H1 (cell line): ENCODE data around the gene SPOP. TPM values are rescaled to one million over a fixed set of nuclear protein-coding genes. Genes with fewer than 3 reads are reported as not detected.

ENCODE experiments used
- CTCF ChIA-PET: fragments of 300-600 bp; sonication (Branson Sonifier 250); formaldehyde crosslinking; loops from one replicate; lab custom pipeline; 2021; ENCODE audit not compliant: partially characterized antibody; lab: Charles Lee
- POLR2A ChIA-PET: fragments of 300-600 bp; sonication (Branson Sonifier 250); formaldehyde crosslinking; loops from one replicate; lab custom pipeline; 2021; ENCODE audit warnings: inconsistent platforms; ENCODE audit not compliant: partially characterized antibody; lab: Charles Lee
- DNase-seq, 2 experiments: peaks; one replicate each; pipeline versions ENCODE4 v3.0.0 to v3.0.0-alpha.2; 2010 to 2022; ENCODE audit warnings: low spot score in 2 of 2, low read depth in 1 of 2, mixed read lengths in 1 of 2
- FAIRE-seq: peaks from 2 replicates; lab custom pipeline; 2011; peaks lifted over from hg19 to GRCh38; lab: Jason Lieb, UNC
- H2AFZ ChIP-seq: 2 replicates; pipeline ENCODE4 v1.8.1; 2012; ENCODE audit warnings: low read length, inconsistent platforms
- H2AK5ac ChIP-seq: 2 replicates; pipeline ENCODE4 v1.6.1; 2013; ENCODE audit warnings: low read depth, low read length
- H2BK120ac ChIP-seq: replicated peaks from 2 replicates; pipeline ENCODE3; 2013; ENCODE audit warnings: low read depth, low read length, inconsistent platforms
- H2BK12ac ChIP-seq: 2 replicates; pipeline ENCODE4 v1.6.1; 2013; ENCODE audit warnings: low read depth, low read length
- H2BK15ac ChIP-seq: 2 replicates; pipeline ENCODE4 v1.6.1; 2013; ENCODE audit warnings: low read length
- H2BK20ac ChIP-seq: 2 replicates; pipeline ENCODE4 v1.6.1; 2013; ENCODE audit warnings: low read length
- H2BK5ac ChIP-seq: 2 replicates; pipeline ENCODE4 v1.6.1; 2013; ENCODE audit warnings: low read depth, low read length
- H3K14ac ChIP-seq: 2 replicates; pipeline ENCODE4 v1.6.1; 2013; ENCODE audit warnings: inconsistent platforms; ENCODE audit not compliant: insufficient read length
- H3K18ac ChIP-seq: 2 replicates; pipeline ENCODE4 v1.6.1; 2013; ENCODE audit warnings: low read length; ENCODE audit errors: extremely low read depth
- H3K23ac ChIP-seq: 2 replicates; pipeline ENCODE4 v1.6.1; 2013; ENCODE audit warnings: inconsistent platforms; ENCODE audit not compliant: insufficient read length
- H3K23me2 ChIP-seq: 2 replicates; pipeline ENCODE4 v1.6.1; 2013; ENCODE audit warnings: low read depth, low read length
- H3K27ac ChIP-seq: 2 replicates; pipeline ENCODE4 v1.6.1; 2011; ENCODE audit warnings: low read depth, low read length, inconsistent platforms
- H3K27me3 ChIP-seq, 4 experiments: replicated peaks in 1 of 4; 1 replicate in 1 of 4; 2 replicates in 3 of 4; pipeline versions ENCODE4 v1.6.1 to v1.8.1; 2011 to 2013; ENCODE audit warnings: low read length in 3 of 4, mild to moderate bottlenecking in 3 of 4, inconsistent platforms in 2 of 4, mixed read lengths in 2 of 4, moderate library complexity in 1 of 4; ENCODE audit not compliant: control insufficient read depth in 3 of 4, insufficient read depth in 3 of 4; ENCODE audit errors: extremely low read depth in 1 of 4
- H3K36me3 ChIP-seq, 4 experiments: 2 replicates each; pipeline versions ENCODE4 v1.6.1 to v1.8.1; 2011 to 2013; ENCODE audit warnings: mild to moderate bottlenecking in 4 of 4, low read length in 3 of 4, moderate library complexity in 2 of 4, control low read depth in 1 of 4, inconsistent platforms in 1 of 4; ENCODE audit not compliant: insufficient read depth in 4 of 4, control insufficient read depth in 2 of 4
- H3K4ac ChIP-seq: replicated peaks from 2 replicates; pipeline ENCODE3; 2013; ENCODE audit warnings: low read length, low read depth, mixed read lengths, inconsistent platforms; ENCODE audit not compliant: insufficient read length
- H3K4me1 ChIP-seq, 4 experiments: replicated peaks in 1 of 4; 1 replicate in 1 of 4; 2 replicates in 3 of 4; pipeline versions ENCODE4 v1.6.1 to v1.8.1; 2011 to 2013; ENCODE audit warnings: low read length in 3 of 4, inconsistent platforms in 2 of 4, mixed read lengths in 1 of 4; ENCODE audit not compliant: insufficient read depth in 4 of 4, control insufficient read depth in 3 of 4
- H3K4me2 ChIP-seq, 2 experiments: 2 replicates each; pipeline versions ENCODE4 v1.6.1 to v1.8.1; 2011 to 2013; ENCODE audit warnings: low read depth in 2 of 2, low read length in 2 of 2, control low read depth in 1 of 2, inconsistent platforms in 1 of 2, mild to moderate bottlenecking in 1 of 2; ENCODE audit not compliant: insufficient read depth in 1 of 2
- H3K4me3 ChIP-seq, 4 experiments: fragments of 200-600, 300-600 bp in 1 of 4; sonication (generic), shearing (Covaris generic), sonication (Bioruptor Twin) in 1 of 4; 2 replicates each; pipeline versions ENCODE4 v1.5.1 to v1.8.1; 2011 to 2016; ENCODE audit warnings: low read length in 4 of 4, low read depth in 3 of 4, control low read depth in 2 of 4, inconsistent platforms in 2 of 4, mild to moderate bottlenecking in 2 of 4, mixed read lengths in 1 of 4, moderate library complexity in 1 of 4; ENCODE audit not compliant: insufficient read depth in 2 of 4; ENCODE audit errors: extremely low read depth in 1 of 4
- H3K56ac ChIP-seq: replicated peaks from 2 replicates; pipeline ENCODE3; 2013; ENCODE audit warnings: low read depth, mild to moderate bottlenecking, mixed read lengths, low read length, inconsistent platforms; ENCODE audit not compliant: insufficient read length
- H3K79me1 ChIP-seq: 2 replicates; pipeline ENCODE4 v1.6.1; 2013; ENCODE audit warnings: low read depth, low read length, control low read depth
- H3K79me2 ChIP-seq, 2 experiments: 2 replicates each; pipeline versions ENCODE4 v1.6.1 to v1.8.1; 2012 to 2013; ENCODE audit warnings: low read length in 2 of 2, mild to moderate bottlenecking in 2 of 2, inconsistent platforms in 1 of 2; ENCODE audit not compliant: insufficient read depth in 2 of 2, control insufficient read depth in 1 of 2
- H3K9ac ChIP-seq, 4 experiments: replicated peaks in 1 of 4; 1 replicate in 1 of 4; 2 replicates in 3 of 4; pipeline versions ENCODE4 v1.6.1 to v1.8.1; 2011 to 2013; ENCODE audit warnings: low read depth in 3 of 4, low read length in 3 of 4, control low read depth in 2 of 4, mild to moderate bottlenecking in 2 of 4, moderate library complexity in 2 of 4, inconsistent platforms in 1 of 4; ENCODE audit errors: extremely low read depth in 1 of 4
- H3K9me3 ChIP-seq, 2 experiments: 2 replicates each; pipeline versions ENCODE4 v1.6.1 to v1.8.1; 2012 to 2013; ENCODE audit warnings: mild to moderate bottlenecking in 2 of 2, moderate library complexity in 2 of 2, control low read depth in 1 of 2, inconsistent platforms in 1 of 2, low read depth in 1 of 2, low read length in 1 of 2, mixed read lengths in 1 of 2; ENCODE audit not compliant: insufficient read depth in 2 of 2
- H4K20me1 ChIP-seq, 2 experiments: replicated peaks in 1 of 2; 2 replicates each; pipeline versions ENCODE3 to v1.8.1; 2011 to 2013; ENCODE audit warnings: inconsistent platforms in 2 of 2, low read length in 2 of 2, mild to moderate bottlenecking in 1 of 2; ENCODE audit not compliant: insufficient read depth in 2 of 2, control insufficient read depth in 1 of 2
- H4K5ac ChIP-seq: 2 replicates; pipeline ENCODE4 v1.6.1; 2013; ENCODE audit warnings: low read length, low read depth, mixed read lengths, inconsistent platforms; ENCODE audit not compliant: insufficient read length
- H4K8ac ChIP-seq: 2 replicates; pipeline ENCODE4 v1.8.0; 2013; ENCODE audit warnings: mild to moderate bottlenecking, moderate library complexity, low read length, inconsistent platforms; ENCODE audit not compliant: insufficient read depth; ENCODE audit errors: extremely low read depth
- H4K91ac ChIP-seq: replicated peaks from 2 replicates; pipeline ENCODE3; 2013; ENCODE audit warnings: low read length, mixed read lengths, inconsistent platforms; ENCODE audit not compliant: insufficient read length
- CTCF ChIP-seq, 3 experiments: IDR thresholded peaks; 1 replicate in 2 of 3; 2 replicates in 1 of 3; pipeline versions ENCODE4 v1.5.1 to v1.6.1; 2011; ENCODE audit warnings: low read length in 3 of 3, mild to moderate bottlenecking in 3 of 3, inconsistent platforms in 2 of 3, low read depth in 1 of 3, moderate library complexity in 1 of 3; ENCODE audit not compliant: insufficient read depth in 1 of 3; ENCODE audit errors: control extremely low read depth in 1 of 3
- MAFK ChIP-seq: IDR thresholded peaks from 2 replicates; pipeline ENCODE4 v1.6.1; 2012; ENCODE audit warnings: low read depth, mild to moderate bottlenecking, improper control_type of control experiment, low read length
- RAD21 ChIP-seq, 2 experiments: IDR thresholded peaks in 1 of 2; conservative IDR thresholded peaks in 1 of 2; 2 replicates each; pipeline ENCODE4 v1.6.1; 2011; ENCODE audit warnings: low read depth in 2 of 2, low read length in 2 of 2, improper control_type of control experiment in 1 of 2, inconsistent platforms in 1 of 2, mild to moderate bottlenecking in 1 of 2, moderate library complexity in 1 of 2
- WGBS, 2 experiments: shearing (Covaris generic) in 1 of 2; methylation state at CpG; one replicate each; pipeline versions ENCODE4 v1.1.6 to v1.1.7; 2013 to 2015; ENCODE audit warnings: low lambda C conversion rate in 2 of 2, mixed read lengths in 2 of 2, inconsistent platforms in 1 of 2, low coverage in 1 of 2, missing lambda C conversion rate in 1 of 2; ENCODE audit not compliant: insufficient replicate concordance in 2 of 2, insufficient coverage in 1 of 2, insufficient read length in 1 of 2; ENCODE audit errors: extremely low coverage in 1 of 2, missing lambda C conversion rate in 1 of 2; 5-methylcytosine and 5-hydroxymethylcytosine counted together
- polyA plus RNA-seq, 7 experiments: library from polyadenylated mRNA; depleted of rRNA in 3 of 7; stranded (reverse) in 5 of 7; unstranded in 2 of 7; fragments of >200 nt in 5 of 7; fragments of 200-250 nt in 2 of 7; gene quantifications; 1 replicate in 5 of 7; 2 replicates in 1 of 7; 4 replicates in 1 of 7; pipeline versions ENCODE4 v1.2.1 to v1.2.3, GENCODE V29; 2011 to 2013; ENCODE audit warnings: missing spikeins in 2 of 7, mixed read lengths in 2 of 7
- total RNA-seq: library from RNA; stranded (reverse); fragmentation: NEBNext Ultra II Directional; extraction: Animal tissue kit (Norgen Biotek cat#: 25700); gene quantifications from 2 replicates; pipeline ENCODE4 v1.2.1, GENCODE V29; 2021

Gene SPOP
- total and polyA plus RNA-seq, 2 of the 8 experiments (the other 6 are each of a cell fraction or from before 2014, with no cell fraction given) = 13.3 to 25.6 TPM

DNA sequence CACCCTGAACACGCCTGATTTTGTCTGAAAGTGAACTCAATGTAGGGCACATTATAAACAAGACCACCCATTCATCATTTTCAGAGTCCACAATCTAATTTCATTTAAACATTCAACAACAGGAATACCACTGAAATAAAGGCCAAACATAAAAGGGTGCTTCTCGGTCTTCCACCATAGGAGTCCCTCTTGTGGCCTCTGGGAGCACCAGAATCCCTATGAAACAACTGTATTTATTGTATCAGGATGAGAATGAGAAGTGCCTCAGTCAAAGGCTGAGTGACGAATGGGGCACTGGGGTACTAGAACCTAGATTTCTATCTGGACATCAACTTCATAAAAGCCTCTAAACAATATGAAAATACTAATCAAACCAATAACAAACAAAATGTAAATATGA is 61.8 kb downstream of the SPOP start:
- Histone ChIP-seq H2BK12ac (no peak overlapping the region), H3K27ac (no peak overlapping the region), H3K9me3 (no peaks in the 10 kb centered on the region), H3K14ac (no peak overlapping the region), H2AK5ac (no peak overlapping the region), H3K27me3 (no peaks in the 10 kb centered on the region), H3K79me1 (no peaks in the 10 kb centered on the region), H2BK15ac (no peak overlapping the region), H2AFZ (no peak overlapping the region), H2BK20ac (no peak overlapping the region), H4K5ac (no peak overlapping the region), H4K20me1 (peaks cover under 1 to 7% of the 10 kb centered on the region in 2 experiments), H3K23me2 (no peaks in the 10 kb centered on the region), H4K8ac (no peak overlapping the region), H3K4me1 (no peaks in the 10 kb centered on the region), H3K4me2 (no peak overlapping the region), H3K23ac (no peak overlapping the region), H4K91ac (no peak overlapping the region), H3K36me3 (peaks cover 0 to 46% (median 11%) of the 10 kb centered on the region in 4 experiments; a peak in 7 of 8 replicates), H2BK120ac (no peak overlapping the region), H3K4ac (no peak overlapping the region), H3K79me2 (no peaks in the 10 kb centered on the region), H3K9ac (no peak overlapping the region), H3K18ac (no peak overlapping the region), H3K56ac (no peak overlapping the region), H3K4me3 (no peak overlapping the region), H2BK5ac (no peak overlapping the region)
- WGBS, 2 experiments = 78% methylated on average over 3 of the region's 3 CpGs; no CpG with 5 or more reads in 1 of the 2 experiments
- DNase-seq (no peak), FAIRE-seq (no peak)
- ChIA-PET POLR2A (interaction anchor here (1.1 kb wide), 1 partner anchor 11 kb away, joined by 4 read pairs; no protein-coding TSS in a partner anchor), CTCF (interaction anchor here (0.9 to 2.4 kb wide), 12 partner anchors 11 to 236 kb away, joined by 3 to 8 read pairs (median 4); no protein-coding TSS in a partner anchor)
- no peak for TF ChIP-seq MAFK
- TF ChIP-seq CTCF (IDR thresholded peaks at IDR 0.05; ENCODE audit: control extremely low read depth in 1 of 3, insufficient read depth in 1 of 3, low read depth in 1 of 3, low read length in 3 of 3) = peak in 2 of 3 experiments; percentile 14 to 16; a peak in 2 of 4 replicates
- TF ChIP-seq RAD21 (IDR thresholded peaks at IDR 0.05 in 1 of 2, conservative IDR thresholded peaks at IDR 0.05 in 1 of 2; ENCODE audit: low read depth in 2 of 2, low read length in 2 of 2) = peak; percentile 11 to 34; a peak in 3 of 4 replicates
